BLaER1 treated with 17β-estradiol and CSF1 and Interleukin-3, amounts not matched to agents 10 nM and 100 nM (cell line): ENCODE data around the gene PHACTR2.
"Not testable (repeated sequence)": the region's sequence is repeated elsewhere in the genome, so short reads cannot be mapped to it uniquely, and the experiment has no call there.

Experiments
- H3K27ac ChIP-seq, 11 experiments: shearing (Covaris generic); formaldehyde crosslinking; 2 replicates each; pipeline ENCODE4 v1.8.1; 2022
- H3K27me3 ChIP-seq, 11 experiments: shearing (Covaris generic); formaldehyde crosslinking; 2 replicates each; pipeline ENCODE4 v1.8.1; 2022
- H3K36me3 ChIP-seq, 11 experiments: shearing (Covaris generic); formaldehyde crosslinking; 2 replicates each; pipeline ENCODE4 v1.8.1; 2022
- H3K4me1 ChIP-seq, 10 experiments: shearing (Covaris generic); formaldehyde crosslinking; 2 replicates each; pipeline ENCODE4 v1.8.1; 2022
- H3K4me2 ChIP-seq, 11 experiments: shearing (Covaris generic); formaldehyde crosslinking; 2 replicates each; pipeline ENCODE4 v1.8.1; 2022
- H3K4me3 ChIP-seq, 10 experiments: shearing (Covaris generic); formaldehyde crosslinking; 2 replicates each; pipeline ENCODE4 v1.8.1; 2022
- H3K9ac ChIP-seq, 11 experiments: shearing (Covaris generic); formaldehyde crosslinking; 2 replicates each; pipeline ENCODE4 v1.8.1; 2022
- H3K9me3 ChIP-seq, 11 experiments: shearing (Covaris generic); formaldehyde crosslinking; replicated peaks in 1 of 11; 2 replicates each; pipeline ENCODE4 v1.8.1; 2022
- H4K20me1 ChIP-seq, 11 experiments: shearing (Covaris generic); formaldehyde crosslinking; 2 replicates each; pipeline ENCODE4 v1.8.1; 2022
- Cebpa-rat ChIP-seq, 11 experiments: shearing (Covaris generic); IDR thresholded peaks; 2 replicates each; pipeline ENCODE4 v1.8.1; 2022

Gene PHACTR2

DNA sequence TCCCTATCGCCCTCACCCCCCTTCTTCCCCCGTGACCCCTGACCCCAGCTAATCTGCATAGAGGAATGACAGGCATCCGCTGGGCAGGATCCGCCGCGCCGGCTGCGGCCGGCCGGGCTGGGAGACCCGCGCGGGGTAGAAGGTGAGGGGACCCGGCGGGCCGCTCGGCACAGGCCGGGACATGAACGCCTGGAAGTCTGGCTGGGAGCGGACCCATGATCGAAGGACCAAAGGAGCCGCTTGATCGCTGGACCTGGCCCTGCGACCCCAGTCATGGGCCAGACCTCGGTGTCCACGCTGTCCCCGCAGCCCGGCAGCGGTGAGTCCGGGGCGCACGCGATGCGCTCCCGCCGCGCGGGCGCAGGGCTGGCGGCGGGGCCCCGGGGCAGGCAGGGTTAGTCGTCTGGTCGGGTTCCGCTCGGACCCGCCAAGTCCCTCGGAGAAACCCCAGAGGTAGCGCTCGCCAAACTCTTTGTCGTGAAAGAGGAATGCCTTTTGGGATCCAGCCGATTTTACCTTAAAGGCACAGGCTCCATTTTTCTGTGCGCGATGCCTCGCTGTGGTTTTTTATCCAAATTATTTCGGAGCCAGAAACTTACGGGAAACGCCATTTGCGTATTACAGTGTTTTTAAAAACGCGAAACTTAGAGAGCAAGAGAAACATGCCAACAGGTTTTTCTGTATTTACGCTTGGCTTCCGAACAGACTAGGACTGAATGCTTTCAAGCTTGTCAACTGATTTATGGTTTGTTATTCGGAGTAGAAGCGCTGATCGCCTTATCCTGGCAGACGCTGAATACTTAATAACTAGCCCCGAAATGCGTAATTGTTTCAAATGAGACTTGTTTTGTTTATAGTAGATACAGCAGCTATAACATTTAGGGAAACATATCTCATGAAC is at the start of gene PHACTR2:
Gene PHACTR2, plus strand, starts transcription at position 75 of the 901 bp plus-strand sequence. Its CDS starts 199 bp downstream, at position 274.
- Histone ChIP-seq H3K27ac (peak within 1 kb of the TSS in 1 of 11 experiments; percentile 11; a peak in 1 of 22 replicates), H3K9me3 (peaks cover 23 to 38% (median 29%) of the 10 kb centered on the region in 11 experiments), H3K36me3 (peaks cover 0 to 9% (median 0%) of the 10 kb centered on the region in 11 experiments; a peak in 1 of 22 replicates), H3K4me2 (peak within 1 kb of the TSS; percentile 54 to 85 (median 75)), H3K4me1 (peaks cover 0 to 6% (median 0%) of the 10 kb centered on the region in 10 experiments; a peak in 2 of 20 replicates), H3K9ac (peak within 1 kb of the TSS in 7 of 11 experiments; percentile 18 to 63 (median 49); a peak in 8 of 22 replicates), H3K27me3 (peaks cover 50 to 70% (median 60%) of the 10 kb centered on the region in 11 experiments), H4K20me1 (peaks cover 0 to 54% (median 27%) of the 10 kb centered on the region in 11 experiments; a peak in 21 of 22 replicates), H3K4me3 (peak within 1 kb of the TSS; percentile 42 to 70 (median 59))
- TF ChIP-seq Cebpa-rat (IDR thresholded peaks at IDR 0.05) = no peak

DNA sequence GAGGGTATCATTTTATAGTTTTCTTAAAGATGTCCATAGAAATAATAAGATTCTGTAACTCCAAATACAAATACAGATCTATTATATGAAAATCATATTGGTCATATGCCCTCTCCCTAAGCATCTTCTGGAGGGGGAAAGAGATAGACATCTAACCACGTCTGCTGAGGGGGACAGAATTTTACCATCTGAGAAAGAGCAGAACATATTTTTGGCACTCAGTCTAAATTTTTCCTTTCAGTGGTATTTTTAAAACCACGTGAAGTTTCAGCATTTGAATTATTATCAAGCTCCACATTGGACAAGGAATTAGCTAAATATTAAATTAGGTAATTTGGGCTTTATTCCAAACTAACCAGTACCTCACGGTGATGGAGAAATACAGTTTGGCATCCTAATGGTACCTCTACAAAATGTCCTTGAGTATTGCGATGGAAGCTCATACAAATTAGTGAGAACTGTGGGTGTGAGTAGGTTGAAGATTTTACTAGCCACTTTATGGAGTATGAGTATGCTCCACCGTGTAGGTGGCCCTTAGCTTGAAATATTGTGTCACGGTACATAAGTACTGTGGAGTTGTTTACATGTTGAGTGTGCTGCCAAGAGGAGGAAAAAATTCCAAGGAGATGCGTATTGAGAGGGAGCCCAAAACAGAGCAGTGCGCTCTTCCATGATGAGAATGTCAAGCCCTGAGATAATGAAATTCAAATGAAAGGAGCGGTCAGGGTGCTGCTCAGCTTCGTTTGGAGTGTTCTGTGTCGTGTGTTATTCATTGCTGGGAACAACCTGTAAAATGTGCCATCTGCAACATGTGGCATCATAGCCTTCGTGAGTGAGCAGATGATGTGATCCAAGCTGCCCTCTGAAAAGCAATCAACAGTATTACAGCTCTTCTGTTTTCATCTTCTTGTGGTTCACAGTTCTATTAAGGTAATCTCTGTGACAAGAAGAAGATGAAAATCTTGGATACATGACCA is 48.4 kb upstream of the PHACTR2 start:
- Histone ChIP-seq H3K9me3 (peaks cover 0 to 4% (median 0%) of the 10 kb centered on the region in 11 experiments; a peak in 2 of 22 replicates), H3K9ac (no peak overlapping the region), H3K36me3 (no peaks in the 10 kb centered on the region), H3K4me2 (no peak overlapping the region), H3K27me3 (no peaks in the 10 kb centered on the region), H4K20me1 (no peaks in the 10 kb centered on the region; a peak in 1 of 22 replicates), H3K27ac (no peak overlapping the region), H3K4me3 (no peak overlapping the region), H3K4me1 (no peaks in the 10 kb centered on the region)
- TF ChIP-seq Cebpa-rat (IDR thresholded peaks at IDR 0.05) = no peak

DNA sequence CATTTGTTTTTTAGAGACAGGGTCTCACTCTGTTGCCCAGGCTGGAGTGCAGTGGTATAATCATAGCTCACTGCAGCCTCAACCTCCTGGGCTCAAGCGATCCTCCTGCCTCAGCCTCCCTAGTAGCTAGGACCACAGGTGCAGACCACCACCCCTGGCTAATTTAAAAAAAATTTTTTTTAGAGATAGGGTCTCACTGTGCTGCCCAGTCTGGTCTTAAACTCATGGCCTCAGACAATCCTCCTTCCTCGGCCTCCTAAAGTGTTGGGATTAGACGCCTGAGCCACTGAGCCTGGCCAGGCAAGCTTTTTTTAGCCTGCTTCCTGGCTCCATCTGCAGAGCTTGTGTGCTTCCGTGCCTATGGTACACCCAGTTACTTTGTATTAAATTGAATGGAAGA is 46.6 kb upstream of the PHACTR2 start:
- H4K20me1 ChIP-seq, H3K9me3 ChIP-seq, H3K27me3 ChIP-seq, H3K4me1 ChIP-seq, H3K4me3 ChIP-seq, H3K27ac ChIP-seq, H3K4me2 ChIP-seq, H3K9ac ChIP-seq, H3K36me3 ChIP-seq: not testable (repeated sequence)

DNA sequence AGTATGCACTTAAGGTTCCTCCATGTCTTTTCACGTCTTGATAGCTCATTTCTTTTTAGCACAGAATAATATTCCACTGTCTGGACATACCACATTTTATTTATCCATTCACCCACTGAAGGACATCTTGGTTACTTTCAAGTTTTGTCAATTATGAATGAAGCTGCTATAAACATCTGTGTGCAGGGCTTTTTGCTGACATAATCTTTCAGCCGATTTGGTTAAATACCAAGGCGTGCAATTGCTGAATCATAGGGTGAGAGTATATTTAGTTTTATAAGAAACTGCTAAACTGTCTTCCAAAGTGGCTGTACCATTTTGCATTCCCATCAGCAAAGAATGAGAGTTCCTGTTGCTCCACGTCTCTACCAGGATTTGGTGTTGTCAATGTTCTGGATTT is 44.9 kb upstream of the PHACTR2 start:
- no peak overlapping the region for H3K4me3 ChIP-seq
- H3K9me3 ChIP-seq = peaks cover 0 to 4% (median 0%) of the 10 kb centered on the region in 11 experiments; a peak in 2 of 22 replicates
- H3K27ac ChIP-seq = no peak overlapping the region
- H3K4me1 ChIP-seq = no peaks in the 10 kb centered on the region
- no peak overlapping the region for H3K9ac ChIP-seq
- TF ChIP-seq Cebpa-rat (IDR thresholded peaks at IDR 0.05) = no peak
- H4K20me1 ChIP-seq = no peaks in the 10 kb centered on the region
- no peak overlapping the region for H3K4me2 ChIP-seq
- no peaks in the 10 kb centered on the region for H3K27me3 ChIP-seq
- no peaks in the 10 kb centered on the region for H3K36me3 ChIP-seq

DNA sequence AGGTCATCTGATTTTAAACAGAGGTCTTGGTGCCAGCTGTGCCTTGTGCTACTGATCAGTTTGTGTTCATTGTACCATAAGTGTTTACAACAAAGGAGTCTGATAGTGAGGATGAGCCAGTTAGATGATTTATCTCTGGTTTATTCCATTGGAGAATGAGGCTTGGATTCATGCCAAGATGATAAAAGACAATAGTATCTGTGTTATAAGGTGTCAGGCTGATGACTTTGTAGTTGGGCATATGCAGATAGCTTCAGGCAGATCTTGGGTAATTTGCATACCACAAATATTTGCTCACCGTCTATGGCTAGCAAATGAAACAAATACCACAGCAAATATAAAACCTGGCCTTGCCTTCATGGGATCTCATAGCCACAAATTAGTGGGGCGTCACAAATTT is 43.3 kb upstream of the PHACTR2 start:
- Histone ChIP-seq H3K9ac (no peak overlapping the region), H3K4me3 (no peak overlapping the region), H3K9me3 (peaks cover 0 to 4% (median 0%) of the 10 kb centered on the region in 11 experiments; a peak in 2 of 22 replicates), H3K27me3 (no peaks in the 10 kb centered on the region), H3K4me2 (no peak overlapping the region), H3K27ac (no peak overlapping the region), H3K36me3 (no peaks in the 10 kb centered on the region), H3K4me1 (no peaks in the 10 kb centered on the region), H4K20me1 (no peaks in the 10 kb centered on the region; a peak in 1 of 22 replicates)
- TF ChIP-seq Cebpa-rat (IDR thresholded peaks at IDR 0.05) = no peak

DNA sequence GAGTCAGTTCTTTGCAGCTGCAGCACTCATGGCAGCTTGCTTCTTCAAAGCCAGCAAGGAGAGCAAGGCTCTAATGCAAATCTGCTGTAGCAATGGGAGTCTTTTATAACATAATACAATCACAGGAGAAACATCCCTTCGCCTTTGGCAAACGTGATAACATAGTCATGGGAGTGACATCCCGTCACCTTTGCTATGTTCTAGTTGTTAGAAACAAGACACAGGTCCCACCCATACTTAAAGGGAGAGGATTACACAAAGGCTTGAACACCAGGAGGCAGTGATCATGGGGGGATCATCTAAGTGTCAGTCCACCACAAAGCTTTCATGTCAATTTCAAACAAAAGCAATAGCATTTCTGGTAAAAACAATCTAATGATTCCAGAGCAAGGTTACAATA is 40.1 kb upstream of the PHACTR2 start:
- TF ChIP-seq Cebpa-rat (IDR thresholded peaks at IDR 0.05) = no peak
- no peaks in the 10 kb centered on the region; a peak in 1 of 22 replicates for H4K20me1 ChIP-seq
- H3K4me2 ChIP-seq = no peak overlapping the region
- peaks cover 0 to under 1% (median 0%) of the 10 kb centered on the region in 11 experiments; a peak in 2 of 22 replicates for H3K9me3 ChIP-seq
- H3K36me3 ChIP-seq = no peaks in the 10 kb centered on the region; a peak in 1 of 22 replicates
- H3K27ac ChIP-seq = no peak overlapping the region
- no peak overlapping the region for H3K9ac ChIP-seq
- H3K27me3 ChIP-seq = no peaks in the 10 kb centered on the region
- no peak overlapping the region for H3K4me3 ChIP-seq
- H3K4me1 ChIP-seq = no peaks in the 10 kb centered on the region

DNA sequence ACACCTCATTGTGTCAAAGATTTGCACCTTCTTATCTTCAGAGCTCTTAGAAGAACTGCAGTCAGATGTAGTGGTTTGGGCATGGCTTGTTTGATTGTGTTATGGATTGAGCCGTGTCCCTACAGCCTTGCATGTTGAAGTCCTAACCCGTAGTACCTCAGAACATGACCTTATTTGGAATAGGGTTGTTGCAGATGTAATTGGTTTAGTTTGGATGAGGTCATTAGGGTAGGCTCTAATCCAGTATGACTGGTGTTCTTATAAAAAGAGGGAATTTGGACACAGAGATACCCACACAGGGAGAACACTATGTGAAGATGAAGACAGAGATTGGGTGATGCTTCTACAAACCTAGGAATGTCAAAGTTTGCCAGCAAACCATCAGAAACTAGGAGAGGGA is 35.4 kb upstream of the PHACTR2 start:
- H3K4me3 ChIP-seq = no peak overlapping the region
- H3K4me1 ChIP-seq = no peaks in the 10 kb centered on the region
- no peaks in the 10 kb centered on the region for H3K9me3 ChIP-seq
- no peak overlapping the region for H3K9ac ChIP-seq
- no peak overlapping the region for H3K4me2 ChIP-seq
- H3K27ac ChIP-seq = no peak overlapping the region
- TF ChIP-seq Cebpa-rat (IDR thresholded peaks at IDR 0.05) = no peak
- no peaks in the 10 kb centered on the region; a peak in 1 of 22 replicates for H3K36me3 ChIP-seq
- no peaks in the 10 kb centered on the region for H3K27me3 ChIP-seq
- no peaks in the 10 kb centered on the region; a peak in 1 of 22 replicates for H4K20me1 ChIP-seq

DNA sequence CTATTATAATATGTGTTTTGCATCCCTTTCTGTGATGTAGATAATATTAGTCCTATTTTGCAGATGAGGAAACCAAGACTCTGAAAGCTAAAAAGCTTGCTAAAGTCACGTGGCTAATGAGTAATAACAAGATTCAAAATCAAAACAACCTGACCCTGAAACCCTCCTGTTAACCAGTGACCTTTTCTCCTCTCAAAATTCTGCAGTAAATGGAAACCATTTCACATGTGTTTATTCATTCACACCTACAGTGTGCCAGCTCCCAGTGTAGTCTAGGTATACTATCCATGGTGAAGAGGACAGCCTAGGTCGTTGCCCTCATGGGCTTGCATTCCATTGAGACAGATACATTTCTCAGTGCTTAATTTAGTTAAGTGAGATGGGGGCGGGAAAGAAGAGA is 30.6 kb upstream of the PHACTR2 start:
- no peak for TF ChIP-seq Cebpa-rat (IDR thresholded peaks at IDR 0.05)
- no peak overlapping the region for H3K4me3 ChIP-seq
- no peaks in the 10 kb centered on the region for H3K4me1 ChIP-seq
- H3K36me3 ChIP-seq = no peaks in the 10 kb centered on the region
- peaks cover 0 to 20% (median 8%) of the 10 kb centered on the region in 11 experiments; a peak in 10 of 22 replicates for H3K9me3 ChIP-seq
- no peaks in the 10 kb centered on the region for H3K27me3 ChIP-seq
- H3K9ac ChIP-seq = no peak overlapping the region
- H3K4me2 ChIP-seq = no peak overlapping the region
- no peak overlapping the region for H3K27ac ChIP-seq
- no peaks in the 10 kb centered on the region for H4K20me1 ChIP-seq

DNA sequence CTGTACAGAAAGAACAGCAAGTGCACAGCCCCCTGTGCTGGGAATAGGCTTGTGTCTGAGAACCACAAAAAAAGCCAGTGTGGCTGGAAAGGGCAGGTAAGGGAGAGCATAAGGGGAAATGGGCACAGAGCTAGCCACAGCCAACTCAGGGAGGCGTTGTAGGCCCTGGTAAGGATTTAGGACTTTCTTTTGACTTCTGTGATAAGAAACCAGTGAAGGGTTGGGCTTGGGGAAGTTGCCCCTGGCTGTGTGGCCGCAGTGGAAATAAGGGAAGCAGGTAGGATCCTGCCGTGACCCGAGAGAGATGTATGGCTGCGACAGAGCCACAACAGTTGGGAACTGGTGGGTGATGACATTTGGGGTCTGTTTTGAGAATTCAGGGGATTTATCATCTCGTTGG is 30.0 kb upstream of the PHACTR2 start:
- H4K20me1 ChIP-seq = no peaks in the 10 kb centered on the region
- no peak overlapping the region for H3K4me3 ChIP-seq
- H3K4me2 ChIP-seq = no peak overlapping the region
- no peak overlapping the region for H3K27ac ChIP-seq
- H3K9ac ChIP-seq = no peak overlapping the region
- no peaks in the 10 kb centered on the region for H3K36me3 ChIP-seq
- no peaks in the 10 kb centered on the region for H3K27me3 ChIP-seq
- H3K9me3 ChIP-seq = peaks cover 0 to 20% (median 8%) of the 10 kb centered on the region in 11 experiments; a peak in 10 of 22 replicates
- H3K4me1 ChIP-seq = no peaks in the 10 kb centered on the region
- no peak for TF ChIP-seq Cebpa-rat (IDR thresholded peaks at IDR 0.05)

DNA sequence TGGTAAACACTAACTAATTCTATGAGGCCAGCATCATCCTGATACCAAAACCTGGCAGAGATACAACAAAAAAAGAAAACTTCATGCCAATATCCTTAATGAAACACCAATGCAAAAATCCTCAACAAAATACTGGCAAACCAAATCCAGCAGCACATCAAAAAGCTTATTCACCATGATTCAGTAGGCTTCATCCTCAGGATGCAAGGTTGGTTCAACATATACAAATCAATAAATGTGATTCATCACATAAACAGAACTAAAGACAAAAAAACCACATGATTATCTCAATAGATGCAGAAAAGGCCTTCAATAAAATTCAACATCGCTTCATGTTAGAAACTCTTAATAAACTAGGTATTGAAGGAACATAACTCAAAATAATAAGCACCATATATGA is 28.4 kb upstream of the PHACTR2 start:
- not testable (repeated sequence) for H3K27me3 ChIP-seq, H3K9ac ChIP-seq, H3K27ac ChIP-seq, H4K20me1 ChIP-seq, H3K4me2 ChIP-seq, H3K36me3 ChIP-seq, H3K4me3 ChIP-seq, H3K4me1 ChIP-seq
- H3K9me3 ChIP-seq = peaks cover 0 to 20% (median 8%) of the 10 kb centered on the region in 11 experiments; a peak in 10 of 22 replicates

DNA sequence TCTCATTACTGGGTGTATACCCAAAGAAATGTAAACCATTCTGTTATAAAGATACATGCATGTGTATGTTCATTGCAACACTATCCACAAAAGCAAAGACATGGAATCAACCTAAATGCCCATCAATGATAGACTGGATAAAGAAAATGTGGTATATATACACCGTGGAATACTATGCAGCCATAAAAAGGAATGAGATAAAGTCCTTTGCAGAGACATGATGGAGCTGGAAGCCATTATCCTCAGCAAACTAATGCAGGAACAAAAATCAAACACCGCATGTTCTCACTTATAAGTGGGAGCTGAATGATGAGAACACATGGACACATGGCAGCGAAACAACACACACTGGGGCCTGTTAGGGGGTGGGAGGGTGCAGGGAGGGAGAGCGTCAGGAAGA is 26.4 kb upstream of the PHACTR2 start:
- not testable (repeated sequence) for H3K36me3 ChIP-seq, H3K4me3 ChIP-seq, H4K20me1 ChIP-seq, H3K27ac ChIP-seq, H3K9ac ChIP-seq, H3K4me2 ChIP-seq, H3K27me3 ChIP-seq, H3K4me1 ChIP-seq
- H3K9me3 ChIP-seq = peaks cover 0 to 20% (median 8%) of the 10 kb centered on the region in 11 experiments; a peak in 10 of 22 replicates
